Prostate gland (tissue), 2 donors: ENCODE data around the gene CD52. TPM values are rescaled to one million over a fixed set of nuclear protein-coding genes. Genes with fewer than 3 reads are reported as not detected.

Experiments used
- DNase-seq: peaks from one replicate; pipeline ENCODE4 v3.0.0-alpha.2; 2019; ENCODE audit warnings: low spot score
- H3K27ac ChIP-seq, 2 donors: fragments of 200-600 bp; sonication (generic); 2 replicates each; pipeline ENCODE4 v1.5.1; 2017 to 2019
- H3K27me3 ChIP-seq: fragments of 200-600 bp; sonication (generic); replicated peaks from 2 replicates; pipeline ENCODE4 v1.5.1; 2019; ENCODE audit not compliant: insufficient read depth
- H3K36me3 ChIP-seq, 2 donors: fragments of 200-600 bp; sonication (generic); 1 replicate in 1 of 2; 2 replicates in 1 of 2; pipeline versions ENCODE4 v1.5.1 to v1.8.1; 2017 to 2019
- H3K4me1 ChIP-seq: fragments of 200-600 bp; sonication (generic); replicated peaks from 2 replicates; pipeline ENCODE4 v1.5.1; 2019
- H3K4me3 ChIP-seq, 2 donors: fragments of 200-600 bp; sonication (generic); 2 replicates each; pipeline ENCODE4 v1.5.1; 2017 to 2019
- H3K9me3 ChIP-seq: fragments of 200-600 bp; sonication (generic); 2 replicates; pipeline ENCODE4 v1.5.1; 2017
- POLR2A ChIP-seq: fragments of 450-650 bp; IDR thresholded peaks from one replicate; pipeline ENCODE4 v1.6.1; 2016; ENCODE audit warnings: antibody characterized with exemption, mild to moderate bottlenecking
- POLR2AphosphoS5 ChIP-seq: sonication (generic); formaldehyde crosslinking; IDR thresholded peaks from one replicate; pipeline ENCODE4 v1.6.1; 2017; ENCODE audit warnings: antibody characterized with exemption
- WGBS: methylation state at CpG from one replicate; pipeline ENCODE4 v1.1.5; 2018; 5-methylcytosine and 5-hydroxymethylcytosine counted together
- intact Hi-C: fragments of 100-400 bp; cut with DNase I; formaldehyde crosslinking; loops from one replicate; pipeline ENCODE4 v1.14.2; 2022
- total RNA-seq, 2 donors: library from RNA; depleted of rRNA; stranded (reverse); fragments of >200 nt; gene quantifications; one replicate each; pipeline ENCODE4 v1.1.0, GENCODE V29; 2016
- TF ChIP-seq, protein P1 (sequence below), 4 experiments: fragments of 200-600 bp in 2 of 4; fragments of 450-650 bp in 2 of 4; sonication (generic) in 2 of 4; IDR thresholded peaks; 1 replicate in 3 of 4; 2 replicates in 1 of 4; pipeline ENCODE4 v1.5.1; 2016 to 2019; ENCODE audit warnings: antibody characterized with exemption in 4 of 4, mild to moderate bottlenecking in 2 of 4, moderate library complexity in 2 of 4

Gene CD52
- total RNA-seq, 2 donors from 2014 or later, result 3.2 to 5.3 TPM

DNA sequence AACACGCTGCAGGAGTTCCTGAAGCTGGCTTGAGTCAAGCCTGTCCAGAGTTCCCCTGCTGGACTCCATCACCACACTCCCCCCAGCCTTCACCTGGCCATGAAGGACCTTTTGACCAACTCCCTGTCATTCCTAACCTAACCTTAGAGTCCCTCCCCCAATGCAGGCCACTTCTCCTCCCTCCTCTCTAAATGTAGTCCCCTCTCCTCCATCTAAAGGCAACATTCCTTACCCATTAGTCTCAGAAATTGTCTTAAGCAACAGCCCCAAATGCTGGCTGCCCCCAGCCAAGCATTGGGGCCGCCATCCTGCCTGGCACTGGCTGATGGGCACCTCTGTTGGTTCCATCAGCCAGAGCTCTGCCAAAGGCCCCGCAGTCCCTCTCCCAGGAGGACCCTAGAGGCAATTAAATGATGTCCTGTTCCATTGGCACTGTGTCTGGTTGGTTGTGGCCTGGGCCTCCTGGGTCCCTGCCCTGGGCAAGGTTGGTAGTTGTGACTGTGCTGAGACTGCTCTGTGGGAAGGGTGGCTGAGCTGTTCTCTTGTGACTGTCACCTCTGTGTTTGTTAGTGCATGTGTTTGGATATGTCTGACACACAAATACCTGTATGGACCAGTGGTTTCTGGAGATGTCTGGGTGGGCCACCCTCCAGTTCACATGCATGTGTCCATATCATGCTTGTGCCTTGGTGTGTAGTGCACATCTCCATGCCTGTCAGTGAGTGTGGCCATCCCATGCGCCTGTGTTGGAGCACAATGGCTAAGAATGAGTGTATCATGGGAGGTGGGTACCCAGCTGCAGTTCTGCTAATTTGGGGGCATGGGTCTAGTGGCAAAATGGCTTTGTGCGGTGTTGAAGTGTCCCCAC lies 36.4 kb upstream of the CD52 start:
- DNase-seq, result no peak
- intact Hi-C loops, result no loop called here
- WGBS, result 89% methylated on average over 5 of the region's 5 CpGs

DNA sequence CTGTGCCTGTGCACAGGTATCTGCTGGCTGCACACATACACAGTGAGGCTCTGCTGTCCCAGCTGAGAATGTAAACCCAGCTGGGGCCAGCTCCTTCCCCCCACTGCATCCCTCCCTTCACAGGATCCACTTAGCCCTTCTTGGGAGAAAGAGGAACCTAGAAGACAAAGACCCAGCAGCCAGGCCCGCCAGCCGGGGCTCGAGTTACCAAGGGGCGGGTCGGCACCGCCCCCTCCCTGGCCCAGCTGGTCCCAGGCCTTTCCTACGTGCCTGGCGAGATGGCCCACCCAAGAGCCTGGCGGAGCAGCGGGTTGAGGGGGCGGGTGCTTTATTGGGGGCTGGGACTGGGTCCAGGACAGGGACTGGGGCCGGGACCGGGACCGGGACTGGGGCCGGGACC lies 35.8 kb upstream of the CD52 start:
- no peaks in the 10 kb centered on the region for H3K27me3 ChIP-seq
- 14% methylated on average over 9 of the region's 15 CpGs for WGBS
- no peak for DNase-seq
- intact Hi-C loops, result no loop called here
- H3K4me1 ChIP-seq, result peaks cover 14% of the 10 kb centered on the region
- H3K27ac ChIP-seq, result peak overlapping the region in 1 of 2 donors; percentile 10
- no peaks in the 10 kb centered on the region for H3K36me3 ChIP-seq
- H3K4me3 ChIP-seq, result no peak overlapping the region
- no peak for TF ChIP-seq POLR2AphosphoS5
- TF ChIP-seq, protein P1, sequence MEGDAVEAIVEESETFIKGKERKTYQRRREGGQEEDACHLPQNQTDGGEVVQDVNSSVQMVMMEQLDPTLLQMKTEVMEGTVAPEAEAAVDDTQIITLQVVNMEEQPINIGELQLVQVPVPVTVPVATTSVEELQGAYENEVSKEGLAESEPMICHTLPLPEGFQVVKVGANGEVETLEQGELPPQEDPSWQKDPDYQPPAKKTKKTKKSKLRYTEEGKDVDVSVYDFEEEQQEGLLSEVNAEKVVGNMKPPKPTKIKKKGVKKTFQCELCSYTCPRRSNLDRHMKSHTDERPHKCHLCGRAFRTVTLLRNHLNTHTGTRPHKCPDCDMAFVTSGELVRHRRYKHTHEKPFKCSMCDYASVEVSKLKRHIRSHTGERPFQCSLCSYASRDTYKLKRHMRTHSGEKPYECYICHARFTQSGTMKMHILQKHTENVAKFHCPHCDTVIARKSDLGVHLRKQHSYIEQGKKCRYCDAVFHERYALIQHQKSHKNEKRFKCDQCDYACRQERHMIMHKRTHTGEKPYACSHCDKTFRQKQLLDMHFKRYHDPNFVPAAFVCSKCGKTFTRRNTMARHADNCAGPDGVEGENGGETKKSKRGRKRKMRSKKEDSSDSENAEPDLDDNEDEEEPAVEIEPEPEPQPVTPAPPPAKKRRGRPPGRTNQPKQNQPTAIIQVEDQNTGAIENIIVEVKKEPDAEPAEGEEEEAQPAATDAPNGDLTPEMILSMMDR (IDR thresholded peaks at IDR 0.05), result no peak
- TF ChIP-seq POLR2A, result no peak
- no peaks in the 10 kb centered on the region for H3K9me3 ChIP-seq

More for the DNA sequence above, 36.4 kb upstream of the CD52 start:
- H3K36me3 ChIP-seq, result no peaks in the 10 kb centered on the region
- H3K27me3 ChIP-seq, result no peaks in the 10 kb centered on the region
- H3K4me3 ChIP-seq, result no peak overlapping the region
- H3K27ac ChIP-seq, result no peak overlapping the region
- TF ChIP-seq POLR2AphosphoS5 (no peak), POLR2A (no peak)
- TF ChIP-seq, protein P1 (IDR thresholded peaks at IDR 0.05), result no peak
- no peaks in the 10 kb centered on the region for H3K9me3 ChIP-seq
- peaks cover 20% of the 10 kb centered on the region for H3K4me1 ChIP-seq

DNA sequence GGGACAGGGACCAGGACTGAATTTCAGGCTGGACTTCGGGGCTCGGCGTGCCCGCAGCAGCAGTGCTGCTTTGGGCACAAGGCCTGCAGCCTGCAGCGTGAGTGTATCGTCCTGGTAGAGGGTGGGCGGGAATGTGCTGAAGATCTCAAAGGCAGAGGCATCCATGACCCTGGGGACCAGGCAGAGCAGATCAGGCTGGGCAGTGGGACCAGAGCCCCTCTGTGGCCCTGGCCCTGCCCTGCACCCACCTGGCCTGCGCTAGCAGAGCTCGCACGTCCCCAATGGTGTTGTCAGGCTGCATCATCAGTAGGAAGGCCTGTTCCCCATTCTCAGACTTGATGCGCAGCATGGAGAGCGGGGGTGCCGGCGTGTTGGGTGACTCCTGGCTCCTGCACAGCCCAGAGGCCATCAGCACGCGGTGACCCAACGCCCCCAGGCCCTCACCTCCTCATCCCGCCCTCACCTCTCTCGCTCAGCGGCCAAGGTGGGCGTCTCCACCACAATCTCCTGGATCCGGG lies 35.3 kb upstream of the CD52 start:
- peaks cover 12% of the 10 kb centered on the region for H3K4me1 ChIP-seq
- WGBS, result 78% methylated on average over 18 of the region's 22 CpGs
- no peak overlapping the region for H3K4me3 ChIP-seq
- DNase-seq, result no peak
- no peaks in the 10 kb centered on the region for H3K9me3 ChIP-seq
- TF ChIP-seq POLR2A, result no peak
- no peak for TF ChIP-seq POLR2AphosphoS5
- TF ChIP-seq, protein P1 (IDR thresholded peaks at IDR 0.05), result no peak
- no peaks in the 10 kb centered on the region for H3K27me3 ChIP-seq
- no peaks in the 10 kb centered on the region for H3K36me3 ChIP-seq
- peak overlapping the region in 1 of 2 donors; percentile 10 for H3K27ac ChIP-seq
- intact Hi-C loops, result no loop called here

DNA sequence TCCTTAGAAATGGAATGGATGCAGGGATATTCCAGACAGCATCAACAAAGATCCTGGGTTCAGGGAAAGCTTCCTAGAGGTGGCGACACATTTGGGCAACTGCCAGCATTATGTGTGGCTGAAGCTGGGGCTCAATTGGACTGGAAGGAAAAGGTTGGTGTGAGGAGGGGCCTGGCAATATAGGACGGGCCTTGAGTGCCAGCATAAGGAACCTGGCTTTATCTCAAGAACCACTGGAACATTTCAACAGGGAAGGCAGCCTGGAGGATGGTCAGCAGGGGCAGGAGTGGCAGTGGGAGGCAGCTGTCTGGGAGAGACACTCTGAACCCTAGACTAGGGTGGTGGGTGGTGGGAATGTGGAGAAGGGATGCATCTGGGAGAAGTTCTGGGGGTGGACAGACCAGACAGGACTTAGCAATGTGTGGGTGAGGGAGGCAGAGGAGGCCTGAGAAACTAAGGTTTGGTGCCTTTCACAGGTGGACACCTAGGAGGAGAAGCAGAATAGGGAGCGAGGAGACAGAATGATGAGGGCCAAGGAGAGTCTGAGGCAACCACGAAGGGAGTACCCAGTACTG lies 34.4 kb upstream of the CD52 start:
- Histone ChIP-seq H3K4me1 (peaks cover 12% of the 10 kb centered on the region), H3K27me3 (no peaks in the 10 kb centered on the region), H3K36me3 (no peaks in the 10 kb centered on the region), H3K27ac (no peak overlapping the region), H3K4me3 (no peak overlapping the region), H3K9me3 (no peaks in the 10 kb centered on the region)
- DNase-seq, result no peak
- intact Hi-C loops, result no loop called here
- 74% methylated on average over 4 of the region's 4 CpGs for WGBS
- TF ChIP-seq POLR2A (no peak), POLR2AphosphoS5 (no peak)
- TF ChIP-seq, protein P1 (IDR thresholded peaks at IDR 0.05), result no peak
